ENCODE measurements around the gene AUH. TPM values are rescaled to one million over a fixed set of nuclear protein-coding genes. Genes with fewer than 3 reads are reported as not detected.

AUH gene
- total RNA-seq, 6 donors from 2014 or later: 13.7 to 38.5 (median 24.4) TPM

DNA sequence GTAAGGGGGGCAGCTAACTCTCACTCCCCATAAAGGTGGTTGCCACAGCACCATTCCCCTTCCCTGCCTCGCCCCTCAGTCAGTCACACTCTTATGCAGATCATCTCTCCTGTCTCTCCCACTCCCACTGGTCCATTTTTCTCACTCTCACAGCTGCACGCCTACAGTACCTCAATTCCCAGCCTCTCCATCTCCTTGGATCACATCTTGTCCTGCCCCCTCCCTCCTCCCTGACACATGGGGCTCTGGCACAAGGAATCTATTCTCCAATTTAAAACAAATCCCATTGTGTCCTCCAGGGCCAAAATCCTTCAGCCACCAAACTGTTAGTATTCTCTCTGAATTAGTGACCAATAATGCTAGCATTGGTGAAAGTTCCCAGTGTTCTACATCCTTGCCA is 114.4 kb downstream of the AUH start:
- 95 to 96% methylated on average over 2 of the region's 2 CpGs for WGBS, 2 donors
- ATAC-seq (ENCODE audit: low FRiP score in 2 of 2) (no peak), DNase-seq (no peak)
- TF ChIP-seq POLR2AphosphoS5 (IDR thresholded peaks at IDR 0.05) (no peak), POLR2A (IDR thresholded peaks at IDR 0.05) (no peak), EP300 (IDR thresholded peaks at IDR 0.05) (no peak), CTCF (IDR thresholded peaks at IDR 0.05) (no peak)
- Histone ChIP-seq H3K4me1 (peaks cover 0 to 4% (median 0%) of the 10 kb centered on the region in 4 donors), H3K9me3 (no peaks in the 10 kb centered on the region), H3K4me3 (no peak overlapping the region), H3K27ac (no peak overlapping the region), H3K36me3 (no peaks in the 10 kb centered on the region), H3K27me3 (no peaks in the 10 kb centered on the region)

DNA sequence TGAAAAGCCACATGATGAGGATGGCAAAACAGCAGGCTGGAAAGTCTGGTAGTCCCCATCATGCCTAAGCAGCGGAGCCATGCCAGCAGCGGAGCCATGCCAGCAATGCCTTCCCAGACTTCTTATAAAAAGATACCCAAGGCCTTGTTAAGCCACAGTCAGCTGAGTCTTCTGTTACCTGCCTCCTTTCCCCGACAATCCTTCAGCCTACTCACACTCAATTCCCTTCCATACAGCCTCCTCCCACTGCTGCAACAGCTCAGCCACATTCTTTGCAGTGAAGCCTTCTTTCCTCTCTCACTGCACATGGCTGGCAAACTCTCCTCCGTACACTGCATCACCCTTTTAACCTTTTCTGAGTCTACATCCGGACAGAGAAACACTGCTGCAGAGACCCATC is 114.9 kb downstream of the AUH start:
- Histone ChIP-seq H3K9me3 (no peaks in the 10 kb centered on the region), H3K36me3 (no peaks in the 10 kb centered on the region), H3K4me3 (no peak overlapping the region), H3K27me3 (no peaks in the 10 kb centered on the region), H3K4me1 (peaks cover 0 to 4% (median 0%) of the 10 kb centered on the region in 4 donors), H3K27ac (no peak overlapping the region)
- 79 to 80% methylated on average over 5 of the region's 5 CpGs for WGBS, 2 donors
- no peak for TF ChIP-seq POLR2AphosphoS5 (IDR thresholded peaks at IDR 0.05)
- no peak for TF ChIP-seq POLR2A (IDR thresholded peaks at IDR 0.05)
- no peak for TF ChIP-seq CTCF (IDR thresholded peaks at IDR 0.05)
- TF ChIP-seq EP300 (IDR thresholded peaks at IDR 0.05): no peak
- no peak for ATAC-seq (ENCODE audit: low FRiP score in 2 of 2)
- DNase-seq: no peak

DNA sequence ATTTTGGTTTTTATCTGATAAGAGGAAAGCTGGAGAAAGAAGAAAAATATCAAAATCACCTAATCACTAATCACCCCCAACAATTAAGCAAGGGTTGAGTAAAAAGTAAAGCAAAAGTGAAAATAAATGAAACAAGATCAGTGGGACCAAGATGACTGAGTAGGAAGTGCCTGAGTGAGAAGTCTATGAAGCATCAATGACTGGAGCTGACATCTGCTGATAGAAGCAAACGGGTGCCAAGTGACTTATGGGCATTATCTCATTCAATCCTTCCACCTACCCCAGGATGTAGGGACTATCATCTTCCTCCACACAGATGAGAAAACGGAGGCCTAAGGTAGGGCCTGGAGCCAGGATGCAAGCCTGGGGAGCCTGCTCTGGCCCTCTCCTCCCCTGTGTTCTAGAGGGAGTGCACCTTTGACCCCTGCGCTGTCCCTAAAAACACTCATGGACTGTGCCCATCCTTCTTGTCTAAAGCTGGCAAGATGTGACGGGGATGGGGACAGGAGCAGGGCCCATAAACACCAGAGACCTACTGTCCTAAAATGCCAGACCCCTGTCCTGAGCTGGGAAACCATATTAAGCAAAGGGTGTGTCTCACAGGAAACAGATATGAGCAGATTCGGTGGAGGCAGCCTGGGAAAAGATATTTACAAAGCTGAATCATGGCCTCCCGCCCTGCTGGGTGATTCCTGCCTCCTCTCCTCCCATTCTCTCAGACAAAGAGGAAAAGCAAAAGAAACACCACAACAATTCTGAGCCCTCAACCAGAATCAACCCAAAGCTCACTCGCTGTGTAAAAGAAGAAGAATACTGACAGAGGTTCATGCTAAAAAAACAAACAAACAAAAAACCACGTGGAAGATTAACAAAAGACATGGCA is 116.0 kb downstream of the AUH start:
- 70 to 76% methylated on average over 8 of the region's 8 CpGs for WGBS, 2 donors
- DNase-seq: no peak

GRCh38 chr9:91243029-91243428 is 118.7 kb downstream of the AUH start:
- no peaks in the 10 kb centered on the region for H3K36me3 ChIP-seq
- WGBS, 2 donors: 97 to 98% methylated on average over 2 of the region's 2 CpGs
- no peak for ATAC-seq (ENCODE audit: low FRiP score in 2 of 2)
- TF ChIP-seq POLR2A (IDR thresholded peaks at IDR 0.05) (no peak), CTCF (IDR thresholded peaks at IDR 0.05) (no peak)
- no peaks in the 10 kb centered on the region for H3K9me3 ChIP-seq
- H3K4me3 ChIP-seq: no peak overlapping the region
- no peak for DNase-seq
- H3K27me3 ChIP-seq: no peaks in the 10 kb centered on the region
- H3K4me1 ChIP-seq: peaks cover 0 to 4% (median 0%) of the 10 kb centered on the region in 4 donors
- H3K27ac ChIP-seq: no peak overlapping the region

More for the DNA sequence above, 116.0 kb downstream of the AUH start:
- TF ChIP-seq CTCF (IDR thresholded peaks at IDR 0.05) (no peak), POLR2AphosphoS5 (IDR thresholded peaks at IDR 0.05) (no peak), POLR2A (IDR thresholded peaks at IDR 0.05) (no peak), EP300 (IDR thresholded peaks at IDR 0.05) (no peak)
- ATAC-seq (ENCODE audit: low FRiP score in 2 of 2): no peak
- Histone ChIP-seq H3K4me3 (no peak overlapping the region), H3K36me3 (no peaks in the 10 kb centered on the region), H3K9me3 (no peaks in the 10 kb centered on the region), H3K27ac (no peak overlapping the region), H3K27me3 (no peaks in the 10 kb centered on the region), H3K4me1 (peaks cover 0 to 4% (median 0%) of the 10 kb centered on the region in 4 donors)

DNA sequence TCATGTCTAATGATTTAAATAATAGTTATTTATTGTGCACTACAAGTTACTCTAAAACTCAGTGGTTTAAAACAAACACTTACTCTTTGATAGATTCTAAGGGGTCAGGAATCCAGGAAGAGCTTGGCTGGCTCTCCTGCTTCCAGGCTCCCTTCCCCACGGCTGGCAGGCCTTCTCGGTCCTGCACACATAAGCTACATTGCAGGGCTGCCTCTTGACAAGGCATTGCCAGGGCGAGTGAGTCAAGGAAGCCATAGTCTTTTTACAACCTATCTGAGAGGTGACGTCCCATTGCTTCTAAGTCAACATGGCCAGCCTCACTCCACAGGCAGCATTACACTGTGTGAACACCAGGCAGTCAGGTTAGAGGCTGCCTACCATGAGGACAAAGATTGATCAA is 119.8 kb downstream of the AUH start:
- no peak for TF ChIP-seq EP300 (IDR thresholded peaks at IDR 0.05)
- no peak for TF ChIP-seq CTCF (IDR thresholded peaks at IDR 0.05)
- no peak for TF ChIP-seq POLR2A (IDR thresholded peaks at IDR 0.05)
- TF ChIP-seq POLR2AphosphoS5 (IDR thresholded peaks at IDR 0.05): no peak
- peak in 1 of 2 donors; percentile 62 for ATAC-seq (ENCODE audit: low FRiP score in 2 of 2)
- no peak overlapping the region for H3K4me3 ChIP-seq
- H3K36me3 ChIP-seq: no peaks in the 10 kb centered on the region
- H3K4me1 ChIP-seq: peaks cover 0 to 4% (median 0%) of the 10 kb centered on the region in 4 donors
- H3K9me3 ChIP-seq: no peaks in the 10 kb centered on the region
- WGBS, 2 donors: 63 to 79% methylated on average over 4 of the region's 4 CpGs
- H3K27me3 ChIP-seq: no peaks in the 10 kb centered on the region
- no peak overlapping the region for H3K27ac ChIP-seq
- DNase-seq: peak in 1 of 2 donors; percentile 42
